ENCODE data around the gene RUNX3.

The RUNX3 gene

GRCh38 chr1:24904731-24905354, 25.2 kb downstream of the RUNX3 start:
- no peak overlapping the region for H3K27ac ChIP-seq

GRCh38 chr1:24903955-24904730, 25.9 kb downstream of the RUNX3 start:
- DNase-seq (ENCODE audit: low read depth, low spot score): no peak
- H3K27ac ChIP-seq: no peak overlapping the region

More at GRCh38 chr1:24904731-24905354, 25.2 kb downstream of the RUNX3 start:
- no peak for DNase-seq (ENCODE audit: low read depth, low spot score)

- no peak for DNase-seq (ENCODE audit: low read depth, low spot score)
- H3K27ac ChIP-seq: no peak overlapping the region
Measured at GRCh38 chr1:24903560-24903954, 26.5 kb downstream of the RUNX3 start.

- DNase-seq (ENCODE audit: low read depth, low spot score): no peak
- H3K27ac ChIP-seq: no peak overlapping the region
Measured at GRCh38 chr1:24903011-24903461, 27.0 kb downstream of the RUNX3 start.

GRCh38 chr1:24902471-24902891, 27.6 kb downstream of the RUNX3 start:
- DNase-seq (ENCODE audit: low read depth, low spot score): no peak

GRCh38 chr1:24901791-24902470, 28.1 kb downstream of the RUNX3 start:
- H3K27ac ChIP-seq: no peak overlapping the region
- DNase-seq (ENCODE audit: low read depth, low spot score): no peak

More at GRCh38 chr1:24902471-24902891, 27.6 kb downstream of the RUNX3 start:
- H3K27ac ChIP-seq: no peak overlapping the region

GRCh38 chr1:24900985-24901781, 28.9 kb downstream of the RUNX3 start:
- no peak overlapping the region for H3K27ac ChIP-seq
- no peak for DNase-seq (ENCODE audit: low read depth, low spot score)

GRCh38 chr1:24900486-24900849, 29.6 kb downstream of the RUNX3 start:
- DNase-seq (ENCODE audit: low read depth, low spot score): no peak
- H3K27ac ChIP-seq: no peak overlapping the region

- DNase-seq (ENCODE audit: low read depth, low spot score): no peak
- H3K27ac ChIP-seq: no peak overlapping the region
Measured at GRCh38 chr1:24899581-24900485, 30.2 kb downstream of the RUNX3 start.

GRCh38 chr1:24898909-24899439, 31.1 kb downstream of the RUNX3 start:
- no peak overlapping the region for H3K27ac ChIP-seq
- DNase-seq (ENCODE audit: low read depth, low spot score): no peak

GRCh38 chr1:24898152-24898908, 31.7 kb downstream of the RUNX3 start:
- H3K27ac ChIP-seq: no peak overlapping the region
- DNase-seq (ENCODE audit: low read depth, low spot score): no peak

GRCh38 chr1:24897263-24898151, 32.6 kb downstream of the RUNX3 start:
- DNase-seq (ENCODE audit: low read depth, low spot score): no peak
- no peak overlapping the region for H3K27ac ChIP-seq

GRCh38 chr1:24896596-24897262, 33.3 kb downstream of the RUNX3 start:
- no peak overlapping the region for H3K27ac ChIP-seq

GRCh38 chr1:24896176-24896575, 33.9 kb downstream of the RUNX3 start:
- no peak overlapping the region for H3K27ac ChIP-seq
- no peak for DNase-seq (ENCODE audit: low read depth, low spot score)

More at GRCh38 chr1:24896596-24897262, 33.3 kb downstream of the RUNX3 start:
- DNase-seq (ENCODE audit: low read depth, low spot score): no peak

GRCh38 chr1:24895511-24895910, 34.6 kb downstream of the RUNX3 start:
- DNase-seq (ENCODE audit: low read depth, low spot score): no peak

GRCh38 chr1:24894002-24894401, 36.1 kb downstream of the RUNX3 start:
- H3K27ac ChIP-seq: no peak overlapping the region
- no peak for DNase-seq (ENCODE audit: low read depth, low spot score)

More at GRCh38 chr1:24895511-24895910, 34.6 kb downstream of the RUNX3 start:
- no peak overlapping the region for H3K27ac ChIP-seq

- no peak overlapping the region for H3K27ac ChIP-seq
- no peak for DNase-seq (ENCODE audit: low read depth, low spot score)
Measured at GRCh38 chr1:24893431-24893830, 36.6 kb downstream of the RUNX3 start.

All from epithelial cell of prostate (primary cell).